Right atrium auricular region (tissue), 2 donors: ENCODE measurements around the gene PDLIM7. TPM values are rescaled to one million over a fixed set of nuclear protein-coding genes. Genes with fewer than 3 reads are reported as not detected.

Source experiments
- DNase-seq: peaks from one replicate; pipeline ENCODE4 v3.0.0-alpha.2; 2019; ENCODE audit warnings: low spot score
- H3K27ac ChIP-seq, 2 donors: fragments of 200-600 bp; sonication (generic); 1 replicate in 1 of 2; 2 replicates in 1 of 2; pipeline ENCODE4 v1.5.1; 2016 to 2019
- H3K27me3 ChIP-seq, 2 donors: fragments of 200-600 bp; sonication (generic); one replicate each; pipeline versions ENCODE4 v1.5.1 to v1.6.0; 2017 to 2019
- H3K36me3 ChIP-seq: fragments of 200-600 bp; sonication (generic); one replicate; pipeline ENCODE4 v1.5.1; 2016
- H3K4me1 ChIP-seq, 2 donors: fragments of 200-600 bp; sonication (generic); one replicate each; pipeline versions ENCODE4 v1.5.1 to v1.6.0; 2017 to 2019
- H3K4me3 ChIP-seq, 2 donors: fragments of 200-600 bp; sonication (generic); 1 replicate in 1 of 2; 2 replicates in 1 of 2; pipeline ENCODE4 v1.5.1; 2017 to 2019; ENCODE audit warnings: mild to moderate bottlenecking in 1 of 2, moderate library complexity in 1 of 2
- H3K9me3 ChIP-seq, 2 donors: fragments of 200-600 bp; sonication (generic); one replicate each; pipeline ENCODE4 v1.5.1; 2019
- total RNA-seq, 2 donors: library from RNA; depleted of rRNA; stranded (reverse); fragments of >200 nt; gene quantifications; one replicate each; pipeline ENCODE4 v1.1.0, GENCODE V29; 2016
- TF ChIP-seq, protein P1 (sequence below), 2 donors: fragments of 200-600 bp; sonication (generic); IDR thresholded peaks; one replicate each; pipeline ENCODE4 v1.5.1; 2019; ENCODE audit warnings: antibody characterized with exemption in 2 of 2

The PDLIM7 gene
- total RNA-seq, 2 donors from 2014 or later, result 45.8 to 56.0 TPM

DNA sequence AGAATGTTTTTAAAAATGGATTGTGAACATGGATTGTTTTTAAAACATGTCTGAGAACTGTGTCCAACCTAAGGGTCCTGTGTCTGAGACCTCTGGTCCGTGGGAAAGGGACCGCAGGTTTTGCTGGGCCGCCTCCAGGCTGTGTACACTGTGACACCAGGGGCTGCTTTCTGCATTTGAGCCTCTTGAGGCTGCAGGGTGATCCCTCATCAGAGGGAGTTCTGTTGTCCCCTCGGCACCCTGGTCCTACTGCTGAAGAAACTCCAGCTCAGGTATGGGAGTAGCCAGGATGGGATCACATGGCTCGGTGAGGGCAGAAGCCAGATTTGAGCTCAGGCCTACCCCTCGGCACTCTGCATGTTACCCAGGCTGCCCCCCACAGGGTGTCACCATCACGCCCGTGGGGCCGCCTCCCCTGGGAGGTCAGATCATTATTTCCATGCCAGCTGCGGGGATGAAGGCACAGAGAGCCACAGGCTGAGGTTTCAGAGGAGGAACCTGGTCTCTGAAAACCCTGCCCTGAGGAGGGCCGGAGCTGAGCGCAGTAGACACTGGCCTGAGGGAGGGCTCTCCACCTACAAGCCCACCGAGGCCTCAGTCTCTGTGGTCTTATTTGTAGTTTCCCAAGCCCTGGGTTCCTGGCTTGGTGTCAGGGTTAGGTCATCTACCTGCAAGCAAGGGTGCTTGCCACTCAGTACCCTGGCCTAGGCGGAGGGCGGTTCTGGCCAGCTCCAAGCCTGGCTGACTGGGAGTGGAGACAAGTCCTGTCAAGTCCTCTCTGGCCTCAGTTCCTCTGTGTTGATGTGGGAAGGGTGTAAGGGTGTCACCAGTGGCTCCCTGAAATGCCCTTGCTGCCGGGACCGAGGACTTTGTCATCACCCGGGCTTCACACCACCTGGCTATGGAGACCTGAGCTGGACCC, 48.0 kb downstream of the PDLIM7 start:
- Histone ChIP-seq H3K9me3 (no peaks in the 10 kb centered on the region), H3K4me3 (no peak overlapping the region)
- TF ChIP-seq, protein P1, sequence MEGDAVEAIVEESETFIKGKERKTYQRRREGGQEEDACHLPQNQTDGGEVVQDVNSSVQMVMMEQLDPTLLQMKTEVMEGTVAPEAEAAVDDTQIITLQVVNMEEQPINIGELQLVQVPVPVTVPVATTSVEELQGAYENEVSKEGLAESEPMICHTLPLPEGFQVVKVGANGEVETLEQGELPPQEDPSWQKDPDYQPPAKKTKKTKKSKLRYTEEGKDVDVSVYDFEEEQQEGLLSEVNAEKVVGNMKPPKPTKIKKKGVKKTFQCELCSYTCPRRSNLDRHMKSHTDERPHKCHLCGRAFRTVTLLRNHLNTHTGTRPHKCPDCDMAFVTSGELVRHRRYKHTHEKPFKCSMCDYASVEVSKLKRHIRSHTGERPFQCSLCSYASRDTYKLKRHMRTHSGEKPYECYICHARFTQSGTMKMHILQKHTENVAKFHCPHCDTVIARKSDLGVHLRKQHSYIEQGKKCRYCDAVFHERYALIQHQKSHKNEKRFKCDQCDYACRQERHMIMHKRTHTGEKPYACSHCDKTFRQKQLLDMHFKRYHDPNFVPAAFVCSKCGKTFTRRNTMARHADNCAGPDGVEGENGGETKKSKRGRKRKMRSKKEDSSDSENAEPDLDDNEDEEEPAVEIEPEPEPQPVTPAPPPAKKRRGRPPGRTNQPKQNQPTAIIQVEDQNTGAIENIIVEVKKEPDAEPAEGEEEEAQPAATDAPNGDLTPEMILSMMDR (IDR thresholded peaks at IDR 0.05), result no peak

DNA sequence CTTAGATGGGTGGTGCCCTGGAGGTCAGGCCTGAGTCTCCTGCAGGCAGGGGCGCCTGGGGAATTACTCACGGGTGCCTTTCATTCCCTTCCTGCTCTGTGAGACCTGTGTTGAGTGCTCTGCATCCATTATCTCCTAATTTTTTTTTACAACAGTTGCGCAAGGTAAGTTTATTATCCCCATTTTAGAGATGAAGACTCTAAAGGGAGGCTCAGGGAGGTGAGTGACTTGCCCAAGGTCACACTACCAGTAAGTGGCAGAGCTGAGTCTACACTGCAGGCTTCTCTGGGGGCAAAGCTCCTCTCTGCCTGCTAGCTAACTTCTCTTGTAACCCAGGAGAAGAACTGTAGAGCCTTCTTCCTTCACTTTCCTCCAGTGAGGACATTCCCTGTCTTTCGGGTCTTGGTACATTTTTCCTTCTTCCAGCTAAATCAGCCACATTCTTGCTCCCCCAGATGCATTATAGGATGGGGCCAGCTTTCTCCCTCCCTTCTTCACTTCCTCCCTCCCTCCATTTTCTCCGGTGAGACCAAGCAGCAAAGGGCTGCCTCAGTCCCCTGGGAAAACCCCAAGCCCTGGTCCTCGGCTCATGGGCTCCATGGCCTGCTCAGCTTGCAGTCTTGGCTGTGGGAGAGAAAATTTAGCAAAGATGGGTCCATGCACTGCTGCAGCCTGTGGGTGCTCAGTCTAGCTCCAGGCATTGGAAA, 49.0 kb downstream of the PDLIM7 start:
- Histone ChIP-seq H3K4me3 (no peak overlapping the region), H3K4me1 (peaks cover 0 to 34% of the 10 kb centered on the region in 2 donors), H3K27ac (no peak overlapping the region), H3K27me3 (no peaks in the 10 kb centered on the region), H3K9me3 (no peaks in the 10 kb centered on the region), H3K36me3 (no peaks in the 10 kb centered on the region)
- DNase-seq, result no peak
- TF ChIP-seq, protein P1 (IDR thresholded peaks at IDR 0.05), result no peak

More for the DNA sequence above, 48.0 kb downstream of the PDLIM7 start:
- no peak overlapping the region for H3K27ac ChIP-seq
- no peak for DNase-seq
- no peaks in the 10 kb centered on the region for H3K27me3 ChIP-seq
- H3K4me1 ChIP-seq, result peaks cover 0 to 43% of the 10 kb centered on the region in 2 donors
- H3K36me3 ChIP-seq, result no peaks in the 10 kb centered on the region

DNA sequence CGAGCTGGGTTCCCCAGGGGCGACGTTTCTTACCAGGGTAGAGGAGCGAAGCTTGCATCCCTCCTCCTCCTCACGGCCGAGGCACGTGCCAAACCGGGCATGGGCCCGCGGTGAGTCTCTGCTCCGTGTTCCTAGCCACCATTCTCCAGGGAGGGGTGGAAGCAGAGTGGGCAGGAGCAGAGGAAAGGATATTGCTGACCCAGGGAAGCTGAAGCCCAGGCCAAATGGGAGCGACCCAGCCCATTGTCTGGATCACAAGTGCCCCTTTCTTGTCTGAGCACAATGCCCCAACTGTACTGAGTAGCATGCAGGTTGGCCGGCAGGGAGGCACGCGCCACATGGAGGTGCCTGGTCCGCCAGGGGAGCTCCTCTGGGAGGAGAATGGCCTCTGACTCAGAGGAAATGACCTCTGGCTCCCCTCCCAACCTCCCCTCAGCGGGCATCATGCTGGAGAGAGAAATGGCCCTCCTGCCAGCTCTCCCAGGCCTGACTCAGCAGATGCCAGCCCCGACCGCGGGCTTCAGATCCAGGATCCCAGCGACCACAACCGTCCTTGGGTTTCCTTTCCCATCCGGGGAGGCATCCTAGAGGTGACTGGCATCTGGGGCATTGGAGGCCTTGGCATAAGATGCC, 49.7 kb downstream of the PDLIM7 start:
- peak overlapping the region in 1 of 2 donors; percentile 64 for H3K4me3 ChIP-seq
- no peaks in the 10 kb centered on the region for H3K27me3 ChIP-seq
- no peak overlapping the region for H3K27ac ChIP-seq

DNA sequence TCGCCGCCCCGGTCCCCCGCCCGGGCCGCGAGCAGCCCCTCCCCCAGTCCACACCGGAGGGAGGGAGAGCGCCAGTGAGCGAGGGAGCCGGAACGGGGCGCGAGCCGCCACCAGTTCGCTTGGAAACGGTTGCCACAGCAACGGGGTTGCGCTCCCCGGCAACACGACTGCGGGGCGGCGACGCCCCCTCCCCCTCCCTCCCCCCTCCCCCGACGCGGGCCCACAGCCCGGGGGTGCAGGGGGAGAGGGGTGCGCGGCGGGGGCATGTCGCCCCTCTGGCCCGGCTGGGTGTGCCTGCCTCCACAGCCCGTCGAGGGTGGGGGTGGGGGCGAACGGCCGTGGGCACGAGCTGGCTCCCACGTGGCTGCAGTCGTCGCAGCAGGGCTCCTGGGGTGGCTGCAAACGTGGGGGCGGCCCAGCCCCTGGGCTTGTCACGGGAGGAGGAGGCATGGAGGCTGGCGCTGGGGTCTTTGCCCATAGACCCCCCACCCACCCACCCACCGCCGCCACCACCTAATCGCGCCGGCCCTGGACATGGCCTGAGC, 50.3 kb downstream of the PDLIM7 start:
- no peak overlapping the region for H3K27ac ChIP-seq
- peak overlapping the region; percentile 47 to 64 for H3K4me3 ChIP-seq
- no peaks in the 10 kb centered on the region for H3K36me3 ChIP-seq
- TF ChIP-seq, protein P1 (IDR thresholded peaks at IDR 0.05), result no peak
- H3K9me3 ChIP-seq, result no peaks in the 10 kb centered on the region
- peaks cover 0 to 32% of the 10 kb centered on the region in 2 donors for H3K4me1 ChIP-seq
- H3K27me3 ChIP-seq, result no peaks in the 10 kb centered on the region
- no peak for DNase-seq

More for the DNA sequence above, 49.7 kb downstream of the PDLIM7 start:
- H3K4me1 ChIP-seq, result peaks cover 0 to 32% of the 10 kb centered on the region in 2 donors
- H3K9me3 ChIP-seq, result no peaks in the 10 kb centered on the region
- DNase-seq, result no peak
- TF ChIP-seq, protein P1 (IDR thresholded peaks at IDR 0.05), result no peak
- H3K36me3 ChIP-seq, result no peaks in the 10 kb centered on the region

DNA sequence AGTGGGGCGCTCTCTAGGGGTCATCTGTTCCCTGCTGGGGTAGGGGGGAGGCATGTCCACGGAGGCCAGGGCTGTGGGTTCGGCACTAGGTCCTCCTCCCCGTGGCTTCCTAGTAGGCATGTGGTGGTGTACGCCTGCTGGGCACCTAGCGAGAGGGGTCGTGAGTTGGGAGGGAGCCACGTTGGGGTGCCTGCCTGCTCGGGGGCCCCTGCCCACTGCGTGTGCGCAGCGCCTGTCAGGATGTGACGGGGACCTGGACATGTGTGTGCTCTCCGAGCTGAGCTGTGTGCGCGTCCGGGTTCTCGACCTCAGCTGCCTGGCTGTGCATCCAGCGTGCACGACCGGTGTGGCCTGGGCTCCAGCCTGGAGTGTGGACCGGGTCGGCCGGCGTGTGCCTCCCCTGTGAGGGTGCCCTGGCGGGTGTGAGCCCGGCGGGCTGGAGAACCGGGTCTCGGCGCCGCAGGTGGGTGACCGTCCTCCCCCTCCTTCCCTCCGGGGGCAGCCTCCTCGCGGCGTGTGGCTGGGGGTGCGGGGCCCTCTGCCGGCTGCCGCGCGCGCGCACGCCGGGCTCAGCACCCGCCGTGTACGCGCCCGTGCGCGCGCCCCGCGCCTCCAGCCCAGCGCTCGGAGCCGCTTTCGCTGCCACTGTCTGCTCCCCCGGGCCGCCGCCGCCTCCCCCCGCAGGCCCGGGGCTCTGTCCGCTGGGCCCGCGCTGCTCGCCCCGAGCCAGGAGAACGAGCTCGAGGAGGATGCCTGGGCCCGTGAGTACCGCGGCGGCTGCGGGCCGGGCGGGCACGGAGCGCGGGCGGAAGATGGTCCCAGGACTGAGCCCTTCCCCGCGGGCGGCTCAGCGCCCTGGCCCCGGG, 51.0 kb downstream of the PDLIM7 start, which contains the start of gene PRR7:
Gene PRR7, plus strand, starts transcription at position 615 of the 866 bp plus-strand sequence. CDS start 8,254 bp downstream, outside the sequence.
- TF ChIP-seq, protein P1 (IDR thresholded peaks at IDR 0.05), result no peak
- Histone ChIP-seq H3K4me1 (peaks cover 0 to 32% of the 10 kb centered on the region in 2 donors), H3K4me3 (peak within 1 kb of the TSS; percentile 47 to 64), H3K27me3 (no peaks in the 10 kb centered on the region), H3K9me3 (no peaks in the 10 kb centered on the region), H3K27ac (no peak within 1 kb of the TSS), H3K36me3 (no peaks in the 10 kb centered on the region)
- DNase-seq, result no peak
